PC-3 (cell line): ENCODE measurements around the gene OTOA. TPM values are rescaled to one million over a fixed set of nuclear protein-coding genes. Genes with fewer than 3 reads are reported as not detected.
"Not testable (repeated sequence)": the region's sequence is repeated elsewhere in the genome, so short reads cannot be mapped to it uniquely, and the experiment has no call there.

Experiments used
- ATAC-seq: fragments of 200-7000 bp; cut with Tn5 transposase; 2 replicates; pipeline ENCODE4 v1.9.1; 2020; ENCODE audit warnings: mild to moderate bottlenecking, moderate library complexity
- BruUV-seq: library from RNA; stranded (reverse); fragments of 400-500 nt; replicated peaks from 2 replicates; lab custom pipeline; 2021; lab: Mats Ljungman, UMichigan
- CTCF ChIA-PET: fragments of 300-600 bp; sonication (Branson Sonifier 250); formaldehyde crosslinking; loops from one replicate; lab custom pipeline; 2022; ENCODE audit warnings: antibody characterized with exemption; lab: Charles Lee
- POLR2A ChIA-PET: fragments of 300-600 bp; sonication (Branson Sonifier 250); formaldehyde crosslinking; loops from one replicate; lab custom pipeline; 2022; ENCODE audit warnings: antibody characterized with exemption; ENCODE audit not compliant: unreplicated experiment; lab: Charles Lee
- DNase-seq: peaks from one replicate; pipeline ENCODE4 v3.0.0-alpha.2; 2015
- H2AFZ ChIP-seq: fragments of 300-600 bp; sonication (generic); 2 replicates; pipeline ENCODE4 v1.6.0; 2016; ENCODE audit warnings: antibody characterized with exemption, low read length
- H3F3A ChIP-seq: fragments of 300-600 bp; sonication (generic); one replicate; pipeline ENCODE4 v1.6.0; 2017; ENCODE audit warnings: antibody characterized with exemption, low read length, control low read depth, mild to moderate bottlenecking; ENCODE audit not compliant: unreplicated experiment
- H3K27ac ChIP-seq: fragments of 300-600 bp; sonication (generic); 2 replicates; pipeline ENCODE4 v1.5.1; 2016; ENCODE audit warnings: mild to moderate bottlenecking, low read length
- H3K27me3 ChIP-seq: fragments of 300-600 bp; sonication (generic); 2 replicates; pipeline ENCODE4 v1.6.1; 2016; ENCODE audit warnings: low read length, mixed read lengths
- H3K36me3 ChIP-seq: fragments of 300-600 bp; sonication (generic); 2 replicates; pipeline ENCODE4 v1.6.1; 2016; ENCODE audit warnings: low read depth, mixed run types, low read length, mixed read lengths
- H3K4me1 ChIP-seq: fragments of 300-600 bp; sonication (generic); 2 replicates; pipeline ENCODE4 v1.5.1; 2016; ENCODE audit warnings: low read length; ENCODE audit not compliant: insufficient read depth
- H3K4me2 ChIP-seq: fragments of 300-600 bp; sonication (generic); 2 replicates; pipeline ENCODE4 v1.6.0; 2016; ENCODE audit warnings: low read length
- H3K4me3 ChIP-seq: fragments of 300-600 bp; sonication (generic); 2 replicates; pipeline ENCODE4 v1.5.1; 2016; ENCODE audit warnings: mild to moderate bottlenecking, low read length, mixed read lengths
- H3K79me2 ChIP-seq: fragments of 300-600 bp; sonication (generic); 2 replicates; pipeline ENCODE4 v1.6.1; 2017; ENCODE audit warnings: low read length, mixed read lengths
- H3K9ac ChIP-seq: fragments of 300-600 bp; sonication (generic); 2 replicates; pipeline ENCODE4 v1.6.0; 2016; ENCODE audit warnings: mild to moderate bottlenecking, low read length
- H3K9me2 ChIP-seq: fragments of 300-600 bp; sonication (generic); replicated peaks from 2 replicates; pipeline ENCODE4 v1.6.1; 2016; ENCODE audit warnings: mixed run types, low read length, mixed read lengths
- H3K9me3 ChIP-seq: fragments of 300-600 bp; sonication (generic); 2 replicates; pipeline ENCODE4 v1.6.1; 2016; ENCODE audit warnings: low read length, mixed read lengths
- H4K20me1 ChIP-seq: fragments of 300-600 bp; sonication (generic); 2 replicates; pipeline ENCODE4 v1.6.1; 2016; ENCODE audit warnings: low read length, mixed read lengths
- EZH2 ChIP-seq: fragments of 300-600 bp; sonication (generic); IDR thresholded peaks from one replicate; pipeline ENCODE4 v1.6.1; 2017; ENCODE audit warnings: antibody characterized with exemption, mild to moderate bottlenecking, low read length; ENCODE audit not compliant: unreplicated experiment
- EZH2phosphoT487 ChIP-seq: fragments of 300-600 bp; sonication (generic); IDR thresholded peaks from 2 replicates; pipeline ENCODE4 v1.6.1; 2018; ENCODE audit warnings: mild to moderate bottlenecking, antibody characterized with exemption, low read length, borderline replicate concordance
- intact Hi-C: fragments of 100-400 bp; cut with micrococcal nuclease; formaldehyde crosslinking; loops from 2 replicates; pipeline ENCODE4 v1.9.0; 2023
- total RNA-seq: library from RNA; depleted of rRNA; stranded (reverse); fragments of >200 nt; gene quantifications from 2 replicates; pipeline ENCODE4 v1.2.3, GENCODE V29; 2014
- TF ChIP-seq, protein P1 (sequence below): fragments of 300-600 bp; sonication (generic); conservative IDR thresholded peaks from 2 replicates; pipeline ENCODE4 v1.5.1; 2017; ENCODE audit warnings: antibody characterized with exemption, low read depth, mild to moderate bottlenecking, low read length

OTOA gene
- total RNA-seq, 1 experiment from 2014 or later = not detected

DNA sequence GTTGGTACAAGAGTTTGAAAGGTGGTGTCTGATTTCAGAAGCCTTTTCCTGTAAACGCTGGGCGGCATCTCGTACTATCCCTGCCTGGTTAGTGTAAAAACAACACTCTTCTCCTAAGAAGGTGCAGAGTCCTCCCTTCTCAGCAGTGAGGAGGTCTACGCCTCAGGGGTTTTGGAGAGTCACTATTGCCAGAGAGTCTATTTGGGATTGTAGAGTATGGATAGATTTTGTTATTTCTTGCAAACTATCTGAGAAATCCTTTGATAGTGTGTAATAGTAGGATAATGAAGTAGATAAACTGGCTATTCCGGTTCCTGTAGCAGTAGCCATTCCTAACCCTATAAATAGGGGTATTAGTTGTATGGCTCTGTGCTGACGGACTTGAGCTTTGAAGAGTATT, 32.9 kb upstream of the OTOA start:
- H3K4me2 ChIP-seq, H3K4me3 ChIP-seq, H3K27ac ChIP-seq, H3K9me3 ChIP-seq, H3K27me3 ChIP-seq, BruUV-seq, intact Hi-C loops, H4K20me1 ChIP-seq, H2AFZ ChIP-seq, H3K79me2 ChIP-seq, POLR2A ChIA-PET, ATAC-seq, H3F3A ChIP-seq, H3K9me2 ChIP-seq, H3K9ac ChIP-seq: not testable (repeated sequence)
- CTCF ChIA-PET = interaction anchor here (0.6 kb wide), 1 partner anchor 352 kb away, joined by 3 read pairs; no protein-coding TSS in a partner anchor
- Histone ChIP-seq H3K4me1 (peaks cover 34% of the 10 kb centered on the region), H3K36me3 (peaks cover 22% of the 10 kb centered on the region)
- DNase-seq = peak; percentile 31

DNA sequence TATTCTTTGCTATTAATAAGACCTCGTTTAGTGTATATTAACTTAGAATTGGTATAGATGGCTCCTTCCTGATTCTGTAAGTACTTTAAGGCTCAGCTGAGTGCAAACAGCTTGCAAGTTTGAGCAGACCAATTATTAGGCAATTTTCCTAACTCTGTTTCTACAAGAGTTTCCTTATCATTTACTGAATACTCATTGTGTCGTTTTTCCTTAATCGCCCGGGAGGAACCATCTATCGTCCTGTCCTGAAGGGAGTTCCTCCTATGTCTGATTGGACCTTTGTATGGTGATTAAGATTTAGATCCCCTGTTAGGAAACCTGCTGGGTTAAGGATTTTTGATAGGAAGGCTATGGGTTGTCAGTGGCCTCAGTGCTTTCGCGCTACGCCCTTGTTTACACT, 32.4 kb upstream of the OTOA start:
- BruUV-seq, CTCF ChIA-PET, H3F3A ChIP-seq, H3K9me2 ChIP-seq, H3K79me2 ChIP-seq, H4K20me1 ChIP-seq, H3K9me3 ChIP-seq, H3K4me2 ChIP-seq, H2AFZ ChIP-seq, H3K4me3 ChIP-seq, H3K27me3 ChIP-seq, intact Hi-C loops, POLR2A ChIA-PET, ATAC-seq, H3K27ac ChIP-seq, H3K9ac ChIP-seq, DNase-seq: not testable (repeated sequence)
- Histone ChIP-seq H3K4me1 (peaks cover 28% of the 10 kb centered on the region), H3K36me3 (peaks cover 19% of the 10 kb centered on the region)

DNA sequence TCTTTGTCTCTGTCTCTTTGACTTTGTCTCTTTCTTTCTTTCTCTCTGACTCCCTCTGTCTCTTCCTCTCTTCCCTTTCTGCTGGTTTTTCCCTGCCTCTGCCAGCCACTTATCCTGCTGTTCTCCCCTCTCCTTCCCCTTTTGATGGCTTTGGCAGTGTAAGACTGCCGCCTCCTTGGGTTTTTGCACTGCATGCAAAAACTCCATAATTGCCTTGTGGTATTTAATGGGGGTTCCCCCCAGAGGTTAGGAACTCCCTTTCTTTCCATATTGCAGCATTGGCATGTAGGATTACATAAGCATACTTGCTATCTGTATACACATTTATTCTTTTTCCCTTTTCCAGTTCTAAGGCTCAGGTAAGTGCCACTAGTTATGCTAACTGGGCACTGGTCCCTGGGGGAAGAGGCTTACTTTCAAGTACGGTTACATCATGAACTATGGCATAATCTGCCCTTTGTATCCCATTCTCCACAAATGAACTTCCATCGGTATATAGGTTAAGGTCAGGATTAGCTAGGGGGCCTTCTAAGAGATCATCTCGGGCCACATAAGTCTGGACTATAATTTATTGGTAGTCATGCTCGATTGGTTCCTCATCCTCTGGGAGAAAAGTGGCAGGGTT, 31.7 kb upstream of the OTOA start:
- ATAC-seq, H3K79me2 ChIP-seq, BruUV-seq, H2AFZ ChIP-seq, H3K27me3 ChIP-seq, CTCF ChIA-PET, POLR2A ChIA-PET, H4K20me1 ChIP-seq, H3K9me2 ChIP-seq, H3K9me3 ChIP-seq, H3K9ac ChIP-seq, H3F3A ChIP-seq, DNase-seq, H3K4me2 ChIP-seq, H3K27ac ChIP-seq, H3K4me3 ChIP-seq, intact Hi-C loops: not testable (repeated sequence)
- peaks cover 22% of the 10 kb centered on the region for H3K4me1 ChIP-seq
- H3K36me3 ChIP-seq = peaks cover 16% of the 10 kb centered on the region

DNA sequence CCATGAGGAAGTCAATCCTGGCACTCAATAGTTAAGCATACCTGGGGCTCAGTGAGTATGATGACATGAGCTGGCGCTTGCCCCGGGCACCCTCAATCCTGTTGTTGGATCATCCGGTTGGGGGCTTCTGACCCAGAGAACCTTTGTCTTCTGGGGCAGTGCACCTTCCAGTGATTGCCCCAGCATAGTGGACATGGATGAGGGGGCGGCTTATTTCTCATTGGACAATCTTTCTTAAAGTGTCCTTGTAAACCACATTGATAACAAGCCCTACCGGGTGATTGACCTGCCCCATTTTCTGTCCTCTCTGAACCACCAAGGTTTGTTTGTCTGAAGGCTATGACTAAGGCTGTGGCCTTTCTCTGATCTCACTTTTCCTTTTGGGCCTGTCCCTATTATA, 29.6 kb upstream of the OTOA start:
- H3K36me3 ChIP-seq = peaks cover 7% of the 10 kb centered on the region
- peaks cover 8% of the 10 kb centered on the region for H3F3A ChIP-seq
- no peak overlapping the region for H2AFZ ChIP-seq
- BruUV-seq = no TSS peak
- ATAC-seq = no peak
- H4K20me1 ChIP-seq = no peaks in the 10 kb centered on the region
- no peaks in the 10 kb centered on the region for H3K27me3 ChIP-seq
- H3K4me3 ChIP-seq = no peak overlapping the region
- no peak overlapping the region for H3K9ac ChIP-seq
- intact Hi-C loops = no loop called here
- H3K9me2 ChIP-seq = no peaks in the 10 kb centered on the region
- peak; percentile 47 for DNase-seq
- peak overlapping the region; percentile 28; the same call in 1 of the 2 replicates for H3K4me2 ChIP-seq
- no peaks in the 10 kb centered on the region; the same call in 1 of the 2 replicates for H3K79me2 ChIP-seq
- no peak overlapping the region for H3K27ac ChIP-seq
- H3K9me3 ChIP-seq = no peaks in the 10 kb centered on the region
- ChIA-PET CTCF (no interaction called here), POLR2A (no interaction called here)
- TF ChIP-seq, protein P1, sequence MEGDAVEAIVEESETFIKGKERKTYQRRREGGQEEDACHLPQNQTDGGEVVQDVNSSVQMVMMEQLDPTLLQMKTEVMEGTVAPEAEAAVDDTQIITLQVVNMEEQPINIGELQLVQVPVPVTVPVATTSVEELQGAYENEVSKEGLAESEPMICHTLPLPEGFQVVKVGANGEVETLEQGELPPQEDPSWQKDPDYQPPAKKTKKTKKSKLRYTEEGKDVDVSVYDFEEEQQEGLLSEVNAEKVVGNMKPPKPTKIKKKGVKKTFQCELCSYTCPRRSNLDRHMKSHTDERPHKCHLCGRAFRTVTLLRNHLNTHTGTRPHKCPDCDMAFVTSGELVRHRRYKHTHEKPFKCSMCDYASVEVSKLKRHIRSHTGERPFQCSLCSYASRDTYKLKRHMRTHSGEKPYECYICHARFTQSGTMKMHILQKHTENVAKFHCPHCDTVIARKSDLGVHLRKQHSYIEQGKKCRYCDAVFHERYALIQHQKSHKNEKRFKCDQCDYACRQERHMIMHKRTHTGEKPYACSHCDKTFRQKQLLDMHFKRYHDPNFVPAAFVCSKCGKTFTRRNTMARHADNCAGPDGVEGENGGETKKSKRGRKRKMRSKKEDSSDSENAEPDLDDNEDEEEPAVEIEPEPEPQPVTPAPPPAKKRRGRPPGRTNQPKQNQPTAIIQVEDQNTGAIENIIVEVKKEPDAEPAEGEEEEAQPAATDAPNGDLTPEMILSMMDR = no peak
- TF ChIP-seq EZH2 (no peak), EZH2phosphoT487 (no peak)
- H3K4me1 ChIP-seq = peaks cover 37% of the 10 kb centered on the region

DNA sequence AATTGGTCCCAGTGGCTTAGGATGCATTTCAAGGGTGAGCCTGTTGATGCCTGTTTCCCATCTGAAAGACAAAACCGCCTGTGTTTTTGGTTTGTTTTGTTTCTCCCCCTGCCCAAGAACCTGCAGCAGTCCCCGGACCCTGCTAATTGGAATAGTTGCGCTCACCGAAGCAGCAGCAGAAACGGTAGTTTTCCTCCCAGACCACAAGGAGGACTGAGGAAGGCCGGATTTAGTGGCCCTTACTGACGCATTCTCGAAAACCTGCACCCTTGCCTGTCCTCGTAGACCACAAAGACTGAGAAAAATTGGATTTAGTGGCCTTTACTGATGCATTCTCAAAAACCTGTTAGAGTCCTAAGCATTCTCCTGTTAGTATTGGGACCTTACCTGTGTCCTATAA, 28.1 kb upstream of the OTOA start:
- H4K20me1 ChIP-seq, CTCF ChIA-PET: not testable (repeated sequence)

More for the DNA sequence above, 28.1 kb upstream of the OTOA start:
- H3K4me3 ChIP-seq, intact Hi-C loops, H3K27ac ChIP-seq, H3K4me2 ChIP-seq, H2AFZ ChIP-seq, H3K9me3 ChIP-seq, H3K27me3 ChIP-seq, H3K9ac ChIP-seq, ATAC-seq, H3K79me2 ChIP-seq, POLR2A ChIA-PET, H3K9me2 ChIP-seq, H3F3A ChIP-seq, BruUV-seq, DNase-seq, H3K36me3 ChIP-seq: not testable (repeated sequence)
- H3K4me1 ChIP-seq = peaks cover 40% of the 10 kb centered on the region
